B cell (primary cell): ENCODE measurements around the gene RSAD1. TPM values are rescaled to one million over a fixed set of nuclear protein-coding genes. Genes with fewer than 3 reads are reported as not detected.
A peak's percentile ranks its signal among the peaks of the same experiment; 100 is the strongest.

ENCODE experiments used
- ATAC-seq: fragments of 200-7000 bp; cut with Tn5 transposase; one replicate; pipeline ENCODE4 v1.10.0; 2021; ENCODE audit warnings: low read depth, mild to moderate bottlenecking, moderate number of reproducible peaks, moderate library complexity
- CTCF ChIA-PET: fragments of 350-600 bp; sonication (Branson Sonifier 250); formaldehyde crosslinking; loops from one replicate; lab custom pipeline; 2021; ENCODE audit warnings: antibody characterized with exemption, inconsistent platforms; lab: Charles Lee
- POLR2A ChIA-PET: fragments of 350-600 bp; sonication (Branson Sonifier 250); formaldehyde crosslinking; loops from one replicate; lab custom pipeline; 2021; ENCODE audit warnings: antibody characterized with exemption; lab: Charles Lee
- DNase-seq: peaks from one replicate; pipeline ENCODE4 v3.0.0; 2013
- H2AFZ ChIP-seq: 2 replicates; pipeline ENCODE4 v1.6.1; 2012; ENCODE audit warnings: mild to moderate bottlenecking, low read depth, low read length; ENCODE audit not compliant: insufficient read depth, poor library complexity, severe bottlenecking
- H3K27ac ChIP-seq, 2 donors: 1 replicate in 1 of 2; 2 replicates in 1 of 2; pipeline ENCODE4 v1.5.1; 2012 to 2013; ENCODE audit warnings: low read length in 2 of 2, mild to moderate bottlenecking in 2 of 2, moderate library complexity in 1 of 2
- H3K27me3 ChIP-seq, 4 experiments: fragments of 200-600 bp in 1 of 4; sonication (generic) in 1 of 4; replicated peaks in 1 of 4; 1 replicate in 2 of 4; 2 replicates in 2 of 4; pipeline versions ENCODE4 v1.6.1 to v1.7.0; 2013 to 2016; ENCODE audit warnings: low read length in 3 of 4, mild to moderate bottlenecking in 2 of 4, mixed read lengths in 1 of 4, moderate library complexity in 1 of 4; ENCODE audit not compliant: insufficient read depth in 4 of 4, control insufficient read depth in 3 of 4; ENCODE audit errors: control extremely low read depth in 1 of 4
- H3K36me3 ChIP-seq, 2 experiments: replicated peaks in 1 of 2; 1 replicate in 1 of 2; 2 replicates in 1 of 2; pipeline versions ENCODE4 v1.6.1 to v1.7.1; 2013; ENCODE audit warnings: low read length in 1 of 2; ENCODE audit not compliant: insufficient read depth in 2 of 2, control insufficient read depth in 1 of 2; ENCODE audit errors: control extremely low read depth in 1 of 2, extremely low read depth in 1 of 2
- H3K4me1 ChIP-seq, 2 donors: fragments of 200-600 bp in 1 of 2; sonication (generic) in 1 of 2; 1 replicate in 1 of 2; 2 replicates in 1 of 2; pipeline versions ENCODE4 v1.5.1 to v1.6.1; 2013 to 2017; ENCODE audit warnings: low read length in 2 of 2; ENCODE audit not compliant: control insufficient read depth in 2 of 2, insufficient read depth in 2 of 2
- H3K4me2 ChIP-seq: replicated peaks from 2 replicates; pipeline ENCODE3; 2012; ENCODE audit warnings: mild to moderate bottlenecking, low read depth, low read length; ENCODE audit not compliant: poor library complexity, severe bottlenecking
- H3K4me3 ChIP-seq, 5 experiments: fragments of 200-600 bp in 1 of 5; sonication (generic) in 1 of 5; 1 replicate in 3 of 5; 2 replicates in 2 of 5; pipeline versions ENCODE4 v1.5.1 to v1.7.0; 2011 to 2016; ENCODE audit warnings: low read length in 4 of 5, mild to moderate bottlenecking in 4 of 5, low read depth in 2 of 5, control low read depth in 1 of 5, moderate library complexity in 1 of 5; ENCODE audit not compliant: insufficient read depth in 1 of 5; ENCODE audit errors: control extremely low read depth in 1 of 5, extremely low read depth in 1 of 5
- H3K79me2 ChIP-seq: fragments of 200-600 bp; sonication (generic); one replicate; pipeline ENCODE4 v1.6.0; 2016; ENCODE audit warnings: low read length; ENCODE audit not compliant: control insufficient read depth, insufficient read depth
- H3K9ac ChIP-seq: fragments of 200-600 bp; sonication (generic); 2 replicates; pipeline ENCODE4 v1.6.1; 2017; ENCODE audit warnings: mild to moderate bottlenecking, low read length, moderate library complexity
- H3K9me3 ChIP-seq, 3 donors: one replicate each; pipeline versions ENCODE4 v1.6.1 to v1.7.1; 2013; ENCODE audit warnings: low read length in 2 of 3; ENCODE audit not compliant: control insufficient read depth in 2 of 3, insufficient read depth in 1 of 3; ENCODE audit errors: control extremely low read depth in 1 of 3
- H4K20me1 ChIP-seq: 2 replicates; pipeline ENCODE4 v1.6.0; 2012; ENCODE audit warnings: mild to moderate bottlenecking, low read length; ENCODE audit not compliant: insufficient read depth, control insufficient read depth, poor library complexity, severe bottlenecking
- H3K27ac Mint-ChIP-seq: one replicate; pipeline ENCODE4 v1.8.0; 2021; ENCODE audit warnings: mixed read lengths
- H3K27me3 Mint-ChIP-seq: one replicate; pipeline ENCODE4 v1.8.0; 2021; ENCODE audit warnings: mixed read lengths
- H3K4me1 Mint-ChIP-seq: one replicate; pipeline ENCODE4 v1.8.0; 2021; ENCODE audit warnings: mixed read lengths
- H3K4me3 Mint-ChIP-seq: one replicate; pipeline ENCODE4 v1.8.0; 2021; ENCODE audit warnings: mixed read lengths
- H3K9me3 Mint-ChIP-seq: one replicate; pipeline ENCODE4 v1.8.0; 2022; ENCODE audit warnings: mixed read lengths; ENCODE audit not compliant: insufficient read depth
- EZH2 ChIP-seq: IDR thresholded peaks from 2 replicates; pipeline ENCODE4 v1.6.1; 2012; ENCODE audit warnings: borderline replicate concordance, low read depth, mild to moderate bottlenecking, moderate library complexity, low read length; ENCODE audit not compliant: insufficient read depth, poor library complexity, severe bottlenecking
- WGBS: methylation state at CpG from one replicate; pipeline ENCODE4 v1.1.5; 2013; ENCODE audit warnings: missing lambda C conversion rate; ENCODE audit not compliant: insufficient coverage; 5-methylcytosine and 5-hydroxymethylcytosine counted together
- intact Hi-C: fragments of 100-400 bp; cut with micrococcal nuclease; formaldehyde crosslinking; loops from one replicate; pipeline ENCODE4 v1.10.0; 2022
- polyA plus RNA-seq: library from polyadenylated mRNA; depleted of rRNA; stranded (reverse); fragments of >200 nt; gene quantifications from 2 replicates; pipeline ENCODE4 v1.2.3, GENCODE V29; 2012
- total RNA-seq, 2 donors: library from RNA; stranded (reverse); fragments of 120-200 nt in 1 of 2; gene quantifications; 1 replicate in 1 of 2; 2 replicates in 1 of 2; pipeline versions ENCODE4 v1.2.3 to v1.2.4, GENCODE V29; 2013 to 2022
- TF ChIP-seq, protein P1 (sequence below): fragments of 200-600 bp; IDR thresholded peaks from one replicate; pipeline ENCODE4 v1.8.0; 2022; ENCODE audit warnings: antibody characterized with exemption, mild to moderate bottlenecking

Gene RSAD1
- total and polyA plus RNA-seq, 2 donors (not counting 1 experiment from before 2014, with no cell fraction given) = 53.4 to 63.9 TPM

DNA sequence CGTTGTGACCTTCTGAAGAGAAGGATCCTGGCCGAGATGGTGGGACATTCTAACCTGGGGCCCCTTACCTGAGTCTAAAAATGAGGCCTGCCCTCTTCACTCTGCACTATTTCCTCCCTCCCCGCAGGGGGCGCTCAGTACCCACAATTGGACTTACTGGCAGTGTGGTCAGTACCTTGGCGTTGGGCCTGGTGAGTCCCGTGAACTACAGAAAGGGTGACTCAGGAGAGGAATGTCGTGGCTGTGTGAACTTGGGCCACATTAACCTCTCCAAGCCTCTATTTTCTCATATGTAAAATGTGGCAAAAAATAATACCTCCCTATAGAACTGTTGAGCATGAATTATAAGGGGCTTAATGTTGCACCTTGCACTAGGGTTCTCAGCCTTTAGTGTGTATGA is 3.9 kb downstream of the RSAD1 start:
- Mint-ChIP-seq H3K4me3 (no peak overlapping the region), H3K4me1 (peaks cover 24% of the 10 kb centered on the region), H3K9me3 (no peaks in the 10 kb centered on the region), H3K27me3 (no peaks in the 10 kb centered on the region), H3K27ac (peak overlapping the region; percentile 15)
- Histone ChIP-seq H2AFZ (no peak overlapping the region), H3K4me2 (no peak overlapping the region), H3K4me3 (no peak overlapping the region), H3K36me3 (peaks cover 6 to 43% of the 10 kb centered on the region in 2 experiments), H3K9me3 (no peaks in the 10 kb centered on the region), H3K27me3 (peaks cover 0 to under 1% (median 0%) of the 10 kb centered on the region in 4 experiments), H4K20me1 (peaks cover 8% of the 10 kb centered on the region), H3K9ac (no peak overlapping the region), H3K79me2 (no peaks in the 10 kb centered on the region), H3K4me1 (peaks cover 13 to 22% of the 10 kb centered on the region in 2 donors), H3K27ac (no peak overlapping the region)
- WGBS = 50% methylated on average over 2 of the region's 7 CpGs
- DNase-seq (peak; percentile 68), ATAC-seq (peak; percentile 8)
- ChIA-PET CTCF (interaction anchor here (0.6 to 4.1 kb wide), 10 partner anchors 10 to 212 kb away, joined by 3 to 19 read pairs (median 5); partner anchors contain the start of gene LRRC59), POLR2A (no interaction called here)
- no peak for TF ChIP-seq EZH2
- TF ChIP-seq, protein P1, sequence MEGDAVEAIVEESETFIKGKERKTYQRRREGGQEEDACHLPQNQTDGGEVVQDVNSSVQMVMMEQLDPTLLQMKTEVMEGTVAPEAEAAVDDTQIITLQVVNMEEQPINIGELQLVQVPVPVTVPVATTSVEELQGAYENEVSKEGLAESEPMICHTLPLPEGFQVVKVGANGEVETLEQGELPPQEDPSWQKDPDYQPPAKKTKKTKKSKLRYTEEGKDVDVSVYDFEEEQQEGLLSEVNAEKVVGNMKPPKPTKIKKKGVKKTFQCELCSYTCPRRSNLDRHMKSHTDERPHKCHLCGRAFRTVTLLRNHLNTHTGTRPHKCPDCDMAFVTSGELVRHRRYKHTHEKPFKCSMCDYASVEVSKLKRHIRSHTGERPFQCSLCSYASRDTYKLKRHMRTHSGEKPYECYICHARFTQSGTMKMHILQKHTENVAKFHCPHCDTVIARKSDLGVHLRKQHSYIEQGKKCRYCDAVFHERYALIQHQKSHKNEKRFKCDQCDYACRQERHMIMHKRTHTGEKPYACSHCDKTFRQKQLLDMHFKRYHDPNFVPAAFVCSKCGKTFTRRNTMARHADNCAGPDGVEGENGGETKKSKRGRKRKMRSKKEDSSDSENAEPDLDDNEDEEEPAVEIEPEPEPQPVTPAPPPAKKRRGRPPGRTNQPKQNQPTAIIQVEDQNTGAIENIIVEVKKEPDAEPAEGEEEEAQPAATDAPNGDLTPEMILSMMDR = peak; percentile 79
- intact Hi-C loops = loop anchor here (5.0 kb wide), 1 partner anchor 215 kb away; no protein-coding TSS in a partner anchor

DNA sequence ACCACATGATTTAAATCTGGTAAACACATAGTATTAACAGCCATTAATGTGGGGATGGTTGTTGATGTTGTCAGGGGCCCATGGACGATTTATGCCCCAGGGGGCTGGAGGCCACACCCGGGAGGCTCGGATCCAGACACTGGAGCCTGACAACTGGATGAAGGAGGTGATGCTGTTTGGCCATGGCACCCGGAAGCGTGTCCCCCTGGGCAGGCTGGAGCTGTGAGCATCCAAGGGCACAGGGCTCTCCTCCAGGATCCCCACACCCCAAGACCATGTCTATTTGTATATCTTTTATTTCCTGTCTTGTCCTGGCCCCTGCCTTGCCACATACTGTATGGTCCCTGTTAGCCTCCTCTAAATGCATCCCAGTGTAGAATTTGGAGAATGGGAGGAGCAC is 4.6 kb downstream of the RSAD1 start:
- TF ChIP-seq EZH2 = no peak
- TF ChIP-seq, protein P1 = no peak
- Histone ChIP-seq H3K36me3 (peaks cover 6 to 43% of the 10 kb centered on the region in 2 experiments), H4K20me1 (peaks cover 8% of the 10 kb centered on the region), H3K9ac (no peak overlapping the region), H3K4me3 (no peak overlapping the region), H3K4me1 (peaks cover 9 to 15% of the 10 kb centered on the region in 2 donors), H3K27me3 (no peaks in the 10 kb centered on the region), H3K27ac (no peak overlapping the region), H2AFZ (no peak overlapping the region), H3K9me3 (no peaks in the 10 kb centered on the region), H3K79me2 (no peaks in the 10 kb centered on the region), H3K4me2 (no peak overlapping the region)
- H3K9me3 Mint-ChIP-seq = no peaks in the 10 kb centered on the region
- ChIA-PET CTCF (interaction anchor here (0.6 to 4.1 kb wide), 8 partner anchors 9 to 244 kb away, joined by 3 to 19 read pairs (median 6); partner anchors contain the start of gene LRRC59), POLR2A (no interaction called here)
- WGBS = 100% methylated on average over 3 of the region's 5 CpGs
- intact Hi-C loops = loop anchor here (5.0 kb wide), 1 partner anchor 214 kb away; no protein-coding TSS in a partner anchor
- peaks cover 20% of the 10 kb centered on the region for H3K4me1 Mint-ChIP-seq
- no peak overlapping the region for H3K27ac Mint-ChIP-seq
- ATAC-seq (no peak), DNase-seq (no peak)
- H3K27me3 Mint-ChIP-seq = no peaks in the 10 kb centered on the region
- H3K4me3 Mint-ChIP-seq = no peak overlapping the region
